B cell (primary cell): ENCODE data around the gene YJEFN3. TPM values are rescaled to one million over a fixed set of nuclear protein-coding genes. Genes with fewer than 3 reads are reported as not detected.

Source experiments
- ATAC-seq: fragments of 200-7000 bp; cut with Tn5 transposase; one replicate; pipeline ENCODE4 v1.10.0; 2021; ENCODE audit warnings: low read depth, mild to moderate bottlenecking, moderate number of reproducible peaks, moderate library complexity
- CTCF ChIA-PET: fragments of 350-600 bp; sonication (Branson Sonifier 250); formaldehyde crosslinking; loops from one replicate; lab custom pipeline; 2021; ENCODE audit warnings: antibody characterized with exemption, inconsistent platforms; lab: Charles Lee
- POLR2A ChIA-PET: fragments of 350-600 bp; sonication (Branson Sonifier 250); formaldehyde crosslinking; loops from one replicate; lab custom pipeline; 2021; ENCODE audit warnings: antibody characterized with exemption; lab: Charles Lee
- DNase-seq: peaks from one replicate; pipeline ENCODE4 v3.0.0; 2013
- H2AFZ ChIP-seq: 2 replicates; pipeline ENCODE4 v1.6.1; 2012; ENCODE audit warnings: mild to moderate bottlenecking, low read depth, low read length; ENCODE audit not compliant: insufficient read depth, poor library complexity, severe bottlenecking
- H3K27ac ChIP-seq, 2 donors: 1 replicate in 1 of 2; 2 replicates in 1 of 2; pipeline ENCODE4 v1.5.1; 2012 to 2013; ENCODE audit warnings: low read length in 2 of 2, mild to moderate bottlenecking in 2 of 2, moderate library complexity in 1 of 2
- H3K27me3 ChIP-seq, 4 experiments: fragments of 200-600 bp in 1 of 4; sonication (generic) in 1 of 4; replicated peaks in 1 of 4; 1 replicate in 2 of 4; 2 replicates in 2 of 4; pipeline versions ENCODE4 v1.6.1 to v1.7.0; 2013 to 2016; ENCODE audit warnings: low read length in 3 of 4, mild to moderate bottlenecking in 2 of 4, mixed read lengths in 1 of 4, moderate library complexity in 1 of 4; ENCODE audit not compliant: insufficient read depth in 4 of 4, control insufficient read depth in 3 of 4; ENCODE audit errors: control extremely low read depth in 1 of 4
- H3K36me3 ChIP-seq, 2 experiments: replicated peaks in 1 of 2; 1 replicate in 1 of 2; 2 replicates in 1 of 2; pipeline versions ENCODE4 v1.6.1 to v1.7.1; 2013; ENCODE audit warnings: low read length in 1 of 2; ENCODE audit not compliant: insufficient read depth in 2 of 2, control insufficient read depth in 1 of 2; ENCODE audit errors: control extremely low read depth in 1 of 2, extremely low read depth in 1 of 2
- H3K4me1 ChIP-seq, 2 donors: fragments of 200-600 bp in 1 of 2; sonication (generic) in 1 of 2; 1 replicate in 1 of 2; 2 replicates in 1 of 2; pipeline versions ENCODE4 v1.5.1 to v1.6.1; 2013 to 2017; ENCODE audit warnings: low read length in 2 of 2; ENCODE audit not compliant: control insufficient read depth in 2 of 2, insufficient read depth in 2 of 2
- H3K4me2 ChIP-seq: replicated peaks from 2 replicates; pipeline ENCODE3; 2012; ENCODE audit warnings: mild to moderate bottlenecking, low read depth, low read length; ENCODE audit not compliant: poor library complexity, severe bottlenecking
- H3K4me3 ChIP-seq, 5 experiments: fragments of 200-600 bp in 1 of 5; sonication (generic) in 1 of 5; 1 replicate in 3 of 5; 2 replicates in 2 of 5; pipeline versions ENCODE4 v1.5.1 to v1.7.0; 2011 to 2016; ENCODE audit warnings: low read length in 4 of 5, mild to moderate bottlenecking in 4 of 5, low read depth in 2 of 5, control low read depth in 1 of 5, moderate library complexity in 1 of 5; ENCODE audit not compliant: insufficient read depth in 1 of 5; ENCODE audit errors: control extremely low read depth in 1 of 5, extremely low read depth in 1 of 5
- H3K79me2 ChIP-seq: fragments of 200-600 bp; sonication (generic); one replicate; pipeline ENCODE4 v1.6.0; 2016; ENCODE audit warnings: low read length; ENCODE audit not compliant: control insufficient read depth, insufficient read depth
- H3K9ac ChIP-seq: fragments of 200-600 bp; sonication (generic); 2 replicates; pipeline ENCODE4 v1.6.1; 2017; ENCODE audit warnings: mild to moderate bottlenecking, low read length, moderate library complexity
- H3K9me3 ChIP-seq, 3 donors: one replicate each; pipeline versions ENCODE4 v1.6.1 to v1.7.1; 2013; ENCODE audit warnings: low read length in 2 of 3; ENCODE audit not compliant: control insufficient read depth in 2 of 3, insufficient read depth in 1 of 3; ENCODE audit errors: control extremely low read depth in 1 of 3
- H4K20me1 ChIP-seq: 2 replicates; pipeline ENCODE4 v1.6.0; 2012; ENCODE audit warnings: mild to moderate bottlenecking, low read length; ENCODE audit not compliant: insufficient read depth, control insufficient read depth, poor library complexity, severe bottlenecking
- H3K27ac Mint-ChIP-seq: one replicate; pipeline ENCODE4 v1.8.0; 2021; ENCODE audit warnings: mixed read lengths
- H3K27me3 Mint-ChIP-seq: one replicate; pipeline ENCODE4 v1.8.0; 2021; ENCODE audit warnings: mixed read lengths
- H3K4me1 Mint-ChIP-seq: one replicate; pipeline ENCODE4 v1.8.0; 2021; ENCODE audit warnings: mixed read lengths
- H3K4me3 Mint-ChIP-seq: one replicate; pipeline ENCODE4 v1.8.0; 2021; ENCODE audit warnings: mixed read lengths
- H3K9me3 Mint-ChIP-seq: one replicate; pipeline ENCODE4 v1.8.0; 2022; ENCODE audit warnings: mixed read lengths; ENCODE audit not compliant: insufficient read depth
- CTCF ChIP-seq: fragments of 200-600 bp; IDR thresholded peaks from one replicate; pipeline ENCODE4 v1.8.0; 2022; ENCODE audit warnings: antibody characterized with exemption, mild to moderate bottlenecking
- EZH2 ChIP-seq: IDR thresholded peaks from 2 replicates; pipeline ENCODE4 v1.6.1; 2012; ENCODE audit warnings: borderline replicate concordance, low read depth, mild to moderate bottlenecking, moderate library complexity, low read length; ENCODE audit not compliant: insufficient read depth, poor library complexity, severe bottlenecking
- WGBS: methylation state at CpG from one replicate; pipeline ENCODE4 v1.1.5; 2013; ENCODE audit warnings: missing lambda C conversion rate; ENCODE audit not compliant: insufficient coverage; 5-methylcytosine and 5-hydroxymethylcytosine counted together
- intact Hi-C: fragments of 100-400 bp; cut with micrococcal nuclease; formaldehyde crosslinking; loops from one replicate; pipeline ENCODE4 v1.10.0; 2022
- polyA plus RNA-seq: library from polyadenylated mRNA; depleted of rRNA; stranded (reverse); fragments of >200 nt; gene quantifications from 2 replicates; pipeline ENCODE4 v1.2.3, GENCODE V29; 2012
- total RNA-seq, 2 donors: library from RNA; stranded (reverse); fragments of 120-200 nt in 1 of 2; gene quantifications; 1 replicate in 1 of 2; 2 replicates in 1 of 2; pipeline versions ENCODE4 v1.2.3 to v1.2.4, GENCODE V29; 2013 to 2022

The YJEFN3 gene
- total and polyA plus RNA-seq, 2 donors (not counting 1 experiment from before 2014, with no cell fraction given): 7.1 to 8.8 TPM

DNA sequence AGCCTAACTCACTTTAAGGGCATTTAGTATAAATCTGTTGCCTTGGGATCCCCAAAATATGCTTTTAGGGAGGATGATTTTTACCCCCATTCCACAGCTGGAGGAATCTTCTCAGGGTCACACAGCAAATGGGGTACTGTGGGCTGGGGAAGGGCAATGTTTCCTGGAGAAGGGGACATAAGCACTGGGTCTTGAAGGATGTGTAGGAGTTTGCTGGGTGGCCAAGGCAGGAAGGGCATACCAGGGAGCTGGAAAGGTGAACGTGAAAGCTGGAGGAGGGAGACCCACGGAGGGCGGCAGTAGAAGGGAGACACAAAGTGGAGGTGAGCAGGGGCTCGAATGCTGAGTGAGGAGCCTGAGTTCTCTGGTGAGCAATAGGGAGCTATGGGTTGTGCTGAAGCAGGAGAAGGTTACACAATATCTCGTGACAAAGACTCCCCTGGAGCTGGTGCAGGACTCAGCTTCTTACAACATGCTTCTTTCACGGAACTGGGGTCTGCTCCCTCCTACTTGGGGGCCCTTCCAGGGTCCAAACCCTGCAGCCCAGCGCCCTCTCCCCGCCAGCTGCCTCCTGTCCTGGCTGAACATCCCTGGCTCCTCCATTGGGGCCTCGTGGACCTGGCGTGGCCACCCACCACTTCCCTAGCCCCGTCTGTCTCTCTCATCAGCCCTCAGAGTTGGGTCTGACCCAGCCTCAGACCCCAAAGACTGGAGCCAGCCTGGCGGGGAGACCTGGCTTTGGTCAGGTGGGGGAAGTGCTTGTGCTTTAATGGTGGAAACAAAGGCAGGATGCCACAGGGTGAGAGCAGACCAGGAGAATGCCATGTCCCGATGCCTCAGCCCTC is 20.4 kb downstream of the YJEFN3 start:
- H3K4me1 Mint-ChIP-seq: no peaks in the 10 kb centered on the region
- Histone ChIP-seq H3K27ac (no peak overlapping the region), H3K9ac (no peak overlapping the region), H4K20me1 (no peaks in the 10 kb centered on the region), H3K4me3 (no peak overlapping the region), H2AFZ (no peak overlapping the region), H3K4me2 (no peak overlapping the region), H3K36me3 (no peaks in the 10 kb centered on the region), H3K79me2 (no peaks in the 10 kb centered on the region), H3K9me3 (peaks cover 0 to 18% (median 0%) of the 10 kb centered on the region in 3 donors), H3K27me3 (peaks cover 0 to 12% (median 0%) of the 10 kb centered on the region in 4 experiments), H3K4me1 (no peaks in the 10 kb centered on the region)
- no peak for TF ChIP-seq CTCF
- TF ChIP-seq EZH2: no peak
- no peak for ATAC-seq
- H3K4me3 Mint-ChIP-seq: no peak overlapping the region
- H3K9me3 Mint-ChIP-seq: no peaks in the 10 kb centered on the region
- ChIA-PET CTCF (interaction anchor here (1.0 kb wide), 1 partner anchor 17 kb away, joined by 4 read pairs; no protein-coding TSS in a partner anchor), POLR2A (no interaction called here)
- H3K27me3 Mint-ChIP-seq: peaks cover 8% of the 10 kb centered on the region
- intact Hi-C loops: no loop called here
- no peak for DNase-seq
- WGBS: 66% methylated on average over 13 of the region's 13 CpGs
- no peak overlapping the region for H3K27ac Mint-ChIP-seq
